Breast epithelium (tissue), 3 donors: ENCODE measurements around the gene NAB1.

ENCODE experiments used
- CTCF ChIP-seq, 3 donors: fragments of 450-650 bp; IDR thresholded peaks; one replicate each; pipeline ENCODE4 v1.5.1; 2016 to 2017; ENCODE audit warnings: antibody characterized with exemption in 3 of 3, mild to moderate bottlenecking in 3 of 3, moderate library complexity in 3 of 3
- POLR2AphosphoS5 ChIP-seq, 3 donors: sonication (generic); formaldehyde crosslinking; IDR thresholded peaks; one replicate each; pipeline ENCODE4 v1.6.1; 2017; ENCODE audit warnings: antibody characterized with exemption in 3 of 3

- TF ChIP-seq POLR2AphosphoS5 (IDR thresholded peaks at IDR 0.05) (no peak), CTCF (IDR thresholded peaks at IDR 0.05) (no peak)
Observed at GRCh38 chr2:190736355-190736754, 87.5 kb downstream of the NAB1 start.
